HCT116 (cell line): ENCODE data around the gene ASCL5.

Experiments
- ELF1 ChIP-seq: IDR thresholded peaks from 2 replicates; pipeline ENCODE4 v1.6.1; 2012; ENCODE audit warnings: low read depth, borderline replicate concordance
- EZH2 ChIP-seq: fragments of 200-600 bp; sonication (generic); IDR thresholded peaks from 2 replicates; pipeline ENCODE4 v1.6.1; 2017; ENCODE audit warnings: antibody characterized with exemption, mixed run types
- EZH2phosphoT487 ChIP-seq: fragments of 200-600 bp; IDR thresholded peaks from 2 replicates; pipeline ENCODE4 v1.6.1; 2018; ENCODE audit warnings: antibody characterized with exemption, borderline replicate concordance
- RAD21 ChIP-seq: IDR thresholded peaks from 2 replicates; pipeline ENCODE4 v1.6.1; 2012; ENCODE audit warnings: low read depth, mild to moderate bottlenecking
- SRF ChIP-seq: IDR thresholded peaks from 2 replicates; pipeline ENCODE4 v1.6.1; 2012; ENCODE audit warnings: low read depth
- YY1 ChIP-seq: IDR thresholded peaks from 2 replicates; pipeline ENCODE4 v1.6.1; 2011; ENCODE audit warnings: low read length, low read depth, moderate library complexity, mild to moderate bottlenecking; ENCODE audit not compliant: insufficient replicate concordance; ENCODE audit errors: extremely low read depth
- ZFX ChIP-seq: fragments of 450-650 bp; IDR thresholded peaks from 2 replicates; pipeline ENCODE4 v1.6.1; 2017
- TF ChIP-seq, protein P1 (sequence below), 3 experiments: fragments of 200-600 bp in 1 of 3; sonication (generic) in 1 of 3; IDR thresholded peaks in 2 of 3; conservative IDR thresholded peaks in 1 of 3; 2 replicates each; pipeline ENCODE4 v1.5.1; 2012 to 2017; ENCODE audit warnings: low read depth in 2 of 3, low read length in 2 of 3, antibody characterized with exemption in 1 of 3, borderline replicate concordance in 1 of 3, control low read depth in 1 of 3, mild to moderate bottlenecking in 1 of 3, mixed read lengths in 1 of 3, mixed run types in 1 of 3, moderate library complexity in 1 of 3; ENCODE audit not compliant: insufficient read depth in 1 of 3
- TF ChIP-seq, protein P2 (sequence below): IDR thresholded peaks from 2 replicates; pipeline ENCODE4 v1.6.1; 2012
- TF ChIP-seq, protein P3 (sequence below): IDR thresholded peaks from 2 replicates; pipeline ENCODE4 v1.6.1; 2012; ENCODE audit warnings: low read depth

DNA sequence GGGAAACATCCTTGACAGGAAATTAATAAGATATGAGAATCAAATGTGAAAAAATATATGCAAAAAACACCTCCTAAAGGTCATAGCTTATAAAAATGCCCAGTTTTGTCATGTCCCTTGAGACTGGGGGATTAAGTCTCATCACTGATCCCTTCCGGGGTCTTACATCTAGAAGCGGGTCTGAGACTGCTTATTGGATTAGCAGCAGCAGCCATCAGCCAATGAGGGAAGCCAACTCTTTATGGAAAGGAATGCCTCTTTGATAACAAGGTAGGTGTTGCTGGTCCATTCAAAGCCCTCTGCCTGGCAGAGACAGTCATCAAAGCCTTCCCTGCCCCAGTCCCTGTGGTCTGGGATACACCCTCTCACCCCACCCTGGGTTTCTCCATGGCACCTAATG lies 10.9 kb downstream of the ASCL5 start:
- TF ChIP-seq, protein P1, sequence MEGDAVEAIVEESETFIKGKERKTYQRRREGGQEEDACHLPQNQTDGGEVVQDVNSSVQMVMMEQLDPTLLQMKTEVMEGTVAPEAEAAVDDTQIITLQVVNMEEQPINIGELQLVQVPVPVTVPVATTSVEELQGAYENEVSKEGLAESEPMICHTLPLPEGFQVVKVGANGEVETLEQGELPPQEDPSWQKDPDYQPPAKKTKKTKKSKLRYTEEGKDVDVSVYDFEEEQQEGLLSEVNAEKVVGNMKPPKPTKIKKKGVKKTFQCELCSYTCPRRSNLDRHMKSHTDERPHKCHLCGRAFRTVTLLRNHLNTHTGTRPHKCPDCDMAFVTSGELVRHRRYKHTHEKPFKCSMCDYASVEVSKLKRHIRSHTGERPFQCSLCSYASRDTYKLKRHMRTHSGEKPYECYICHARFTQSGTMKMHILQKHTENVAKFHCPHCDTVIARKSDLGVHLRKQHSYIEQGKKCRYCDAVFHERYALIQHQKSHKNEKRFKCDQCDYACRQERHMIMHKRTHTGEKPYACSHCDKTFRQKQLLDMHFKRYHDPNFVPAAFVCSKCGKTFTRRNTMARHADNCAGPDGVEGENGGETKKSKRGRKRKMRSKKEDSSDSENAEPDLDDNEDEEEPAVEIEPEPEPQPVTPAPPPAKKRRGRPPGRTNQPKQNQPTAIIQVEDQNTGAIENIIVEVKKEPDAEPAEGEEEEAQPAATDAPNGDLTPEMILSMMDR (IDR thresholded peaks at IDR 0.05 in 2 of 3, conservative IDR thresholded peaks at IDR 0.05 in 1 of 3; ENCODE audit: borderline replicate concordance in 1 of 3, insufficient read depth in 1 of 3, low read depth in 2 of 3, low read length in 2 of 3): no peak
- TF ChIP-seq EZH2 (no peak), YY1 (no peak), SRF (no peak), ELF1 (no peak), EZH2phosphoT487 (no peak), ZFX (no peak), RAD21 (no peak)
- TF ChIP-seq, protein P2, sequence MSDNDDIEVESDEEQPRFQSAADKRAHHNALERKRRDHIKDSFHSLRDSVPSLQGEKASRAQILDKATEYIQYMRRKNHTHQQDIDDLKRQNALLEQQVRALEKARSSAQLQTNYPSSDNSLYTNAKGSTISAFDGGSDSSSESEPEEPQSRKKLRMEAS: no peak
- TF ChIP-seq, protein P3, sequence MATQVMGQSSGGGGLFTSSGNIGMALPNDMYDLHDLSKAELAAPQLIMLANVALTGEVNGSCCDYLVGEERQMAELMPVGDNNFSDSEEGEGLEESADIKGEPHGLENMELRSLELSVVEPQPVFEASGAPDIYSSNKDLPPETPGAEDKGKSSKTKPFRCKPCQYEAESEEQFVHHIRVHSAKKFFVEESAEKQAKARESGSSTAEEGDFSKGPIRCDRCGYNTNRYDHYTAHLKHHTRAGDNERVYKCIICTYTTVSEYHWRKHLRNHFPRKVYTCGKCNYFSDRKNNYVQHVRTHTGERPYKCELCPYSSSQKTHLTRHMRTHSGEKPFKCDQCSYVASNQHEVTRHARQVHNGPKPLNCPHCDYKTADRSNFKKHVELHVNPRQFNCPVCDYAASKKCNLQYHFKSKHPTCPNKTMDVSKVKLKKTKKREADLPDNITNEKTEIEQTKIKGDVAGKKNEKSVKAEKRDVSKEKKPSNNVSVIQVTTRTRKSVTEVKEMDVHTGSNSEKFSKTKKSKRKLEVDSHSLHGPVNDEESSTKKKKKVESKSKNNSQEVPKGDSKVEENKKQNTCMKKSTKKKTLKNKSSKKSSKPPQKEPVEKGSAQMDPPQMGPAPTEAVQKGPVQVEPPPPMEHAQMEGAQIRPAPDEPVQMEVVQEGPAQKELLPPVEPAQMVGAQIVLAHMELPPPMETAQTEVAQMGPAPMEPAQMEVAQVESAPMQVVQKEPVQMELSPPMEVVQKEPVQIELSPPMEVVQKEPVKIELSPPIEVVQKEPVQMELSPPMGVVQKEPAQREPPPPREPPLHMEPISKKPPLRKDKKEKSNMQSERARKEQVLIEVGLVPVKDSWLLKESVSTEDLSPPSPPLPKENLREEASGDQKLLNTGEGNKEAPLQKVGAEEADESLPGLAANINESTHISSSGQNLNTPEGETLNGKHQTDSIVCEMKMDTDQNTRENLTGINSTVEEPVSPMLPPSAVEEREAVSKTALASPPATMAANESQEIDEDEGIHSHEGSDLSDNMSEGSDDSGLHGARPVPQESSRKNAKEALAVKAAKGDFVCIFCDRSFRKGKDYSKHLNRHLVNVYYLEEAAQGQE: no peak
